COR-L47 (cell line): Measurements from ENCODE around the gene CRCP.

Experiments
- DNase-seq: peaks from one replicate; lab custom pipeline; 2025; lab: John Stamatoyannopoulos, UW

CRCP gene

DNA sequence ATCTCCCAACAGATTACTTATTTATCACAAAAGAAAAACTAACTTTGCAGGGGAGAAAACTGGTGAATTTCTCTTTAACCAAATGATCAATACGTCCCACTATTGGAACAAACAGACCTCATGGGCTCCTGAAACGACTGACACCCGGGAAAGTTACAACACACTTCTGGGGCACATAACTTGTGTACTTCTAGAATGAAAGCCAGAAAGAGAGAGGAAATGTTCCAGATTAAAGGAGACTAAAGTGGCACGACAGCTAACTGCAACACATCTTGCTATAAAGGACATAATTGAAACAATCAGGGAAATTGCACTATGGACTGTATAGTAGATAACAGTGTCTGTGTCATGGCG is 75.8 kb downstream of the CRCP start:
- DNase-seq: no peak

DNA sequence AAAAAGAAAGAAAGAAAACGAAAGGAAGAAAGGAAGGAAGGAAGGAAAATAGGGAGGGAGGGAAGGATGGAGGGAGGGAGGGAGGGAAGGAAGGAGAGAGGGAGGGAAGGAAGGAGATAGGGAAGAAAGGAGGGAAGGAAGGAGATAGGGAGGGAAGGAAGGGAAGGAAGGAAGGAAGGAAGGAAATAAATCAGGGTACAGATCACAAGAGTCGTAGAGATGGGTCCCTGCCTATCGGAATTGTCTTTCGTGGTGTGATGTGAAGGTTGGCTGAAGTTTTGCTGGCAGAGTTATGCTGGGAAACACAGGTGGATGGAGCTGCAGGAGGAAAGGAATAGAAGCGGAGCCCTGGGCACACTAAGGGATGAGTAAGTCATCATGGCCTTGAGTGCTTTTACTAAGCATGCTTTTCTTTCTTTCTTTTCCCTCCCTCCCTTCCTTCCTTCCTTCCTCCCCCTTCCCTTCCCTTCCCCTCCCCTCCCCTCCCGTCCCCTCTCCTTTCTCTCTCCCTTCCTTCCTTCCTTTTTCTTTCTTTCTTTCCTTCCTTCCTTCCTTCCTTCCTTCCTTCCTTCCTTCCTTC is 78.6 kb downstream of the CRCP start:
- no peak for DNase-seq

DNA sequence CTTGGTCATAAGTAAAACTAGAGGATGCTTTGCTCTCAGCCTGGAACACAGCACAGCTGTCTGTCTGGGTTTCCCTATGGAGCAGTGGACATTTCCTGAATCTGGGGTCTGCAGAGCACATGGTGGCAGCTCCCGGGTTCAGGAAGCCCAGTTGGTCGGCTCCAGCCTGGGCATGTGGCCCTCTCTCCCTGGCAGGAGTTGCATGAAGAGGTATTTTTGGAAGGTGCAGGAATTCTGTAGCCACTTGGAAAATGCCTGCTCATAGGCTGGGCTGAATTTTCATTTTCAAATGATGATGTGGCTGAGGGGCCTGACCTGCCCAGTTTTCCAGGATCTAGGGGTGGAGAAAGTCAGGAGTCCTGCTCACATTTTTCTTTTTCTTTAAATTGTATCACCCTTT is 83.8 kb downstream of the CRCP start:
- DNase-seq: no peak

DNA sequence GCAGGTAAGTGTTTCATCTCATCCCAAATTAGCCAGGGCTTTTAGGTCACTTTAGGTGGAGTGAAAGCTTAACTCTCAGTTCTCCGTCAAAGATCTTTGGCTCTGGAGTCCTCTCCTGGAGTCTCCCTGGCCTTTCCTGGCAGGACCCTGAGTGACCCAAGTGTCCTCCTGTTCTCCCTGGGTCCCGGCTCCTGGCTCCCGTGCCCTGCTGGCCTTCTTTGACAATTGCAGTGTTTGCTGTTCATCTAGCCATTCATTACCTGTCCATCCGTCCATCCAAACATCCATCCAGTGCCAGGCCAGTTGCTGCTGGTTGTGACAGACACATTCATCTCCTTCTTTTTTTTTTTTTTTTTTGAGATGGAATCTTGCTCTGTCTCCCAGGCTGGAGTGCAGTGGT is 84.3 kb downstream of the CRCP start:
- no peak for DNase-seq

DNA sequence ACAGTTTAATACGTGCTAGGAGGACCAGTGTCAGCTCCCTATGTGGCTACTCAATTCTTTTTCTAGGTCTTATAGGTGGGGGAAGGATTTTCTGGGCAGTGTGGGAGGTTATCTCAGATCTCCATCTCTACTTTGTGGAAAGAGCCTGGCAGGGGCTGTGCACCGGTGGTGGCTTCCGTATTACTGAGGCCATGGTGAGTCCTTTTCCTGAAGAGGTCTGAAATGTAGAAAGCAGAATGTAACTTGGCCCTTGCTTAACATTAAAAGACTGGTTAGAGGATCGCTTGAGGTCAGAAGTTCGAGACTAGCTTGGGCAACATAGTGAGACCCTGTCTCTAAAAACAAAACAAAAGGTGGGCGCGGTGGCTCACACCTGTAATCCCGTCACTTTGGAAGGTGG is 87.8 kb downstream of the CRCP start:
- no peak for DNase-seq
